ENCODE results near the gene MLEC. TPM values are rescaled to one million over a fixed set of nuclear protein-coding genes. Genes with fewer than 3 reads are reported as not detected.

Gene MLEC
- total RNA-seq, 2 donors from 2014 or later = 188 to 195 TPM

GRCh38 chr12:120737557-120738251, 50.8 kb downstream of the MLEC start:
- peak; percentile 91 for DNase-seq
- peak; percentile 67 for TF ChIP-seq CTCF (conservative IDR thresholded peaks at IDR 0.05)
- Mint-ChIP-seq H3K4me3 (no peak overlapping the region), H3K27ac (peak overlapping the region; percentile 48), H3K27me3 (ENCODE audit: insufficient read depth) (no peaks in the 10 kb centered on the region), H3K4me1 (no peaks in the 10 kb centered on the region), H3K9me3 (peaks cover 16% of the 10 kb centered on the region), H3K36me3 (ENCODE audit: low read depth) (peaks cover 15% of the 10 kb centered on the region)
- H3K9ac ChIP-seq (ENCODE audit: extremely low read depth, low read length, poor library complexity, severe bottlenecking) = no peak overlapping the region
- WGBS, 2 experiments (ENCODE audit: insufficient coverage in 1 of 2, insufficient read length in 1 of 2) = 86 to 90% methylated on average over 21 to 25 of the region's 25 CpGs
- no peak overlapping the region for H3K27ac ChIP-seq (ENCODE audit: low read depth, low read length)
- H3K27me3 ChIP-seq (ENCODE audit: control insufficient read depth, insufficient read depth, low read length, poor library complexity, severe bottlenecking) = no peaks in the 10 kb centered on the region
- no peaks in the 10 kb centered on the region for H3K4me1 ChIP-seq (ENCODE audit: control insufficient read depth, insufficient read depth, low read length)
- no peak overlapping the region for H3K4me3 ChIP-seq (ENCODE audit: low read length)
- H3K36me3 ChIP-seq (ENCODE audit: control insufficient read depth, insufficient read depth, low read length) = no peaks in the 10 kb centered on the region
- H3K9me3 ChIP-seq (ENCODE audit: control insufficient read depth, low read length) = no peaks in the 10 kb centered on the region

GRCh38 chr12:120738252-120739030, 51.5 kb downstream of the MLEC start:
- Histone ChIP-seq H3K27ac (ENCODE audit: low read depth, low read length) (no peak overlapping the region), H3K4me3 (ENCODE audit: low read length) (no peak overlapping the region), H3K9ac (ENCODE audit: extremely low read depth, low read length, poor library complexity, severe bottlenecking) (no peak overlapping the region), H3K4me1 (ENCODE audit: control insufficient read depth, insufficient read depth, low read length) (no peaks in the 10 kb centered on the region), H3K9me3 (ENCODE audit: control insufficient read depth, low read length) (no peaks in the 10 kb centered on the region), H3K36me3 (ENCODE audit: control insufficient read depth, insufficient read depth, low read length) (no peaks in the 10 kb centered on the region), H3K27me3 (ENCODE audit: control insufficient read depth, insufficient read depth, low read length, poor library complexity, severe bottlenecking) (no peaks in the 10 kb centered on the region)
- Mint-ChIP-seq H3K4me3 (no peak overlapping the region), H3K4me1 (no peaks in the 10 kb centered on the region), H3K27me3 (ENCODE audit: insufficient read depth) (no peaks in the 10 kb centered on the region), H3K9me3 (peaks cover 8% of the 10 kb centered on the region), H3K27ac (peak overlapping the region; percentile 48), H3K36me3 (ENCODE audit: low read depth) (peaks cover 12% of the 10 kb centered on the region)
- WGBS, 2 experiments (ENCODE audit: insufficient coverage in 1 of 2, insufficient read length in 1 of 2) = 88 to 94% methylated on average over 21 to 30 of the region's 31 CpGs
- no peak for TF ChIP-seq CTCF (conservative IDR thresholded peaks at IDR 0.05)
- no peak for DNase-seq

- no peak overlapping the region for H3K27ac Mint-ChIP-seq
- H3K4me1 Mint-ChIP-seq = no peaks in the 10 kb centered on the region
- 92 to 95% methylated on average over 22 to 38 of the region's 38 CpGs for WGBS, 2 experiments (ENCODE audit: insufficient coverage in 1 of 2, insufficient read length in 1 of 2)
- Histone ChIP-seq H3K27me3 (ENCODE audit: control insufficient read depth, insufficient read depth, low read length, poor library complexity, severe bottlenecking) (no peaks in the 10 kb centered on the region), H3K36me3 (ENCODE audit: control insufficient read depth, insufficient read depth, low read length) (no peaks in the 10 kb centered on the region), H3K9ac (ENCODE audit: extremely low read depth, low read length, poor library complexity, severe bottlenecking) (no peak overlapping the region), H3K4me1 (ENCODE audit: control insufficient read depth, insufficient read depth, low read length) (no peaks in the 10 kb centered on the region), H3K9me3 (ENCODE audit: control insufficient read depth, low read length) (no peaks in the 10 kb centered on the region), H3K4me3 (ENCODE audit: low read length) (no peak overlapping the region), H3K27ac (ENCODE audit: low read depth, low read length) (no peak overlapping the region)
- peaks cover 2% of the 10 kb centered on the region for H3K9me3 Mint-ChIP-seq
- no peak for TF ChIP-seq CTCF (conservative IDR thresholded peaks at IDR 0.05)
- H3K27me3 Mint-ChIP-seq (ENCODE audit: insufficient read depth) = no peaks in the 10 kb centered on the region
- DNase-seq = no peak
- H3K36me3 Mint-ChIP-seq (ENCODE audit: low read depth) = peaks cover 5% of the 10 kb centered on the region
- H3K4me3 Mint-ChIP-seq = no peak overlapping the region
Measured at GRCh38 chr12:120739031-120739762, 52.2 kb downstream of the MLEC start.

Measured in endodermal cell (in vitro differentiated cells).